OCI-LY7 (cell line): ENCODE results near the gene KATNAL1.

Source experiments
- EZH2phosphoT487 ChIP-seq: fragments of 200-600 bp; sonication (generic); IDR thresholded peaks from 2 replicates; pipeline ENCODE4 v1.6.1; 2018; ENCODE audit warnings: low read depth, borderline replicate concordance, mild to moderate bottlenecking, mixed run types, antibody characterized with exemption, low read length, moderate library complexity, mixed read lengths
- TF ChIP-seq, protein P1 (sequence below): fragments of 200-600 bp; sonication (generic); conservative IDR thresholded peaks from 2 replicates; pipeline ENCODE4 v1.5.1; 2014; ENCODE audit warnings: mild to moderate bottlenecking, antibody characterized with exemption, low read length, moderate library complexity, mixed read lengths

DNA sequence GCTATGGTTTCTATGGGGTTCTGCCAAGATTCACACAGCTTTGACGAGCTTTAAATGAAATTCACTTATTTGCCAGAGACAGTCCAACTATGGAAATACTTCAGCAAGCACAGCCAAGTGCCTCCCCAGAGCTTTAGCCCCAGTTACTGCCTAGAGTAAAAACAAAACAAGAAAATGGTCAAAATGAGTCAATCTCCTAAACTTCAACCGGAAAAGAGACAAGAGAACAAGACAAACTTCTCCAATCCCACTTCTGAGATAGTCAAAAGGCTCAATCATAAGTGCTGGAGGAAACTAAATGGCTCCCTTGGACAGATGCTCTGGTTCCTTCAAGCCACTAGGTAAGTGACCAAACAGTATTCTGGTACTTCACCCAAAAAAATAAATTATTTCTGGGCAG, 65.8 kb downstream of the KATNAL1 start:
- TF ChIP-seq, protein P1, sequence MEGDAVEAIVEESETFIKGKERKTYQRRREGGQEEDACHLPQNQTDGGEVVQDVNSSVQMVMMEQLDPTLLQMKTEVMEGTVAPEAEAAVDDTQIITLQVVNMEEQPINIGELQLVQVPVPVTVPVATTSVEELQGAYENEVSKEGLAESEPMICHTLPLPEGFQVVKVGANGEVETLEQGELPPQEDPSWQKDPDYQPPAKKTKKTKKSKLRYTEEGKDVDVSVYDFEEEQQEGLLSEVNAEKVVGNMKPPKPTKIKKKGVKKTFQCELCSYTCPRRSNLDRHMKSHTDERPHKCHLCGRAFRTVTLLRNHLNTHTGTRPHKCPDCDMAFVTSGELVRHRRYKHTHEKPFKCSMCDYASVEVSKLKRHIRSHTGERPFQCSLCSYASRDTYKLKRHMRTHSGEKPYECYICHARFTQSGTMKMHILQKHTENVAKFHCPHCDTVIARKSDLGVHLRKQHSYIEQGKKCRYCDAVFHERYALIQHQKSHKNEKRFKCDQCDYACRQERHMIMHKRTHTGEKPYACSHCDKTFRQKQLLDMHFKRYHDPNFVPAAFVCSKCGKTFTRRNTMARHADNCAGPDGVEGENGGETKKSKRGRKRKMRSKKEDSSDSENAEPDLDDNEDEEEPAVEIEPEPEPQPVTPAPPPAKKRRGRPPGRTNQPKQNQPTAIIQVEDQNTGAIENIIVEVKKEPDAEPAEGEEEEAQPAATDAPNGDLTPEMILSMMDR: no peak
- TF ChIP-seq EZH2phosphoT487: no peak
